H4 (cell line): ENCODE measurements around the gene FHAD1. TPM values are rescaled to one million over a fixed set of nuclear protein-coding genes. Genes with fewer than 3 reads are reported as not detected.

ENCODE experiments used
- DNase-seq: peaks from one replicate; pipeline ENCODE4 v3.0.0-alpha.2; 2015; ENCODE audit warnings: low spot score
- total RNA-seq: library from RNA; depleted of rRNA; stranded (reverse); fragments of >200 nt; shearing (Covaris generic); gene quantifications from 2 replicates; pipeline ENCODE4 v1.2.3, GENCODE V29; 2014

FHAD1 gene
- total RNA-seq, 1 experiment from 2014 or later = 0.17 TPM

DNA sequence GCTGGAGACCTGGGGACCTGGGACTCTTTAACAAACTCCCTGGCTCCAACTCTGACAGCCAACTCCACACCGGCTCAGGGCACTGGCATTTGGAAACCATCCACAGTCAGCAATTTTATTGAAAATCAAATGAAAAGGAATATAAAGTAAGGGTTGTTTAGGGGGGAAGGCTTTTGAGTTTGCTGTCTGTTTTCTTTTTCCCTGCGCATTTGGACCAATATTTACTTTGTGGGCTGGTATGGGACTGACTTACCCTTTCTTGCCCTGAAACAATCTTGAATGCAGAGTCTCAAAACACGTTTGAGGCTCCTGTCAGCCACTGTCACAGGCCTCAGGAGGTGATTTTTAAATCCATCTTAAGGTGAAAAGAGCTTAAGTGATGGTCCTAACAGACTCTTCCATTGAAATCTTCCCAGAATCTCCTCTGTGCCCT is 147.3 kb downstream of the FHAD1 start:
- no peak for DNase-seq

- no peak for DNase-seq
Observed at GRCh38 chr1:15397236-15397635, 150.2 kb downstream of the FHAD1 start.

DNA sequence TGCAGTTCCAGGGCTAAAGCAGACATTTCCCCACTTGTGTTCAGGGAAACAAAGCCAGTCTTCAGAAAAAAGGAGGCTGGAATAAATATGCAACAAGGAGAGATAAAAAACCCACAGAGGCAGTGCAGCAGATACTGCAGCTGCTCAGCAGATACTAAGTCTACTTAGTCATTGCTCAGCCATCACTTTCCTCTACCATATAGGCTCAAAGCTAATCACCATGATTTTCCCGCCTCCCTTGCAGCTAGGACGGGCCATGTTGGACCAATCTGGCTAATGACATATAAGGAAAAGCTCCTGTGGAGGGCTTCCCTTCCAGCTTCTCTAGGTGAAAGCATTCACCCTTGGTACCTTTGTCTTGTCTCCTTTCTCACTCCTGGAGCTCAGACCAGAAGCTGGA is 152.7 kb downstream of the FHAD1 start:
- no peak for DNase-seq

- DNase-seq = no peak
Observed at GRCh38 chr1:15400627-15401026, 153.6 kb downstream of the FHAD1 start.

GRCh38 chr1:15401391-15402055 is 154.5 kb downstream of the FHAD1 start:
- no peak for DNase-seq

- no peak for DNase-seq
Observed at GRCh38 chr1:15402809-15403450, 155.9 kb downstream of the FHAD1 start.

DNA sequence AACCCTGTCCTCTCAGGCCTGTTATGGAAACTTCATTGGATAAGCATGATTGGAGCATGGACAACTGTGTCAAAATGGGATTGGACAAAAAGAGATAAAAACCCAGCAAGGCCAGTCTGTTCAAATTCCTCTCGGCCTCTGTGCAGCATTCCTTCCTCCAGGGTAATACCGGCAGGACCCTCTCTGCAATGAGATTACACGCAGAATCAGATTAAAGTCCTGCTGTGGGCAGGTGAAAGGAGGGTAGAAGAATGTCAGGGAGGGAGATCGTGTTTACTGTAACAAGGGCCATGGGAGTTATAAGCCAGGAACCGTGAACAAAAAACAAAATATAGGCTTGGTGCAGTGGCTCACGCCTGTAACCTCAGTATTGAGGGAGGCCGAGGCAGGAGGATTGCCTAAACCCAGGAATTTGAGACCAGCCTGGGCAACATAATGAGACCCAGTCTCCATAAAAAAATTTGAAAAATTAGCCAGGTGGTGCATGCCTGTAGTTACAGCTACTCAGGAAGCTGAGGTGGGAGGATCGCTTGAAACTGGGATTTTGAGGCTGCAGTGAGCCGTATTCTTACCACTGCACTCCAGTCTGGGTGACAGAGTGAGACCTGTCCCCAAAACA is 157.0 kb downstream of the FHAD1 start:
- DNase-seq = no peak

- no peak for DNase-seq
Observed at GRCh38 chr1:15405106-15405850, 158.3 kb downstream of the FHAD1 start.

DNA sequence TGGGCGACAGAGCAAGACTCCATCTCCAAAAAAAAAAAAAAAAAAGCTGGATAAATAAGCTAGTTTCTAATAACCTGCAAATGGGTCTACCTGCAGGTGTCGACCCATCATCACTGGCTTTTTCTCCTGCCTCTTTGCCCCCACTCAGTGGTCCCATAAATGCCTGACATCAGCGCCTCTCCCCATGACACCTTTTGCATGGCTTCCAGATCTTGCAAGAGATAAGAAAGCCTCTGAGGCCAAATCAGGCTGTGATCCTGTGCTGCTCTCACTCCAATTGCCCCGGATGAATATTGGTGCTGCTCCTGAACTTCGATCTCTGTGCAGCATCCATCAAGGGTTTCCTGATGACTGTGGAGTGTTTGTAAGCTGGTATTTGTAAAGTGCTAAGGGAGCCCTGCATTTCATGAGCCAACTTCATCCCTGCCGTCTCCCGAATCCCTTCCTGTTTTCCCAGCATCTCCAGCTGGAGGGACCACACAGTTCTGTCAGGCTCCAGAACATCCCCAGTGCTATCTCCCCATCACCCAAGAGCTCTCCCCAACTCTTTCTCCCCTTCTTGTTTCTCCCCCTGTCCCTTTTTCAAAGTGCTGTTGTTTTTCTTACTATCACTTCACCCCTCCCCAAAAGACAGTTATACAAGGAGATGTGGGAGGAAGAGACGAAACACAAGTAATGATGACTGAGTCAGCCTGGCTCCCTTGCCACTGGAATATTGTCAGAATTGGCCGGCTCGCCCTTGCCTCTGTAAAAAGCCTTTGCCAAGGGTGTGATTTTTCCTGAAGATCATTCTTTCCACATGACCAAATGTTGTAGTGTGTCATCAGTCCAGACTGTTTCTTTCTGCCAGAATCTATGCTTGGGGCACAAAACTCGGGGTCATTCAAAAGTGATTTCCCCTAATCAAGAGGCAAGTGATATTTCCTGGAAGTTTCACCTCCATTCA is 159.9 kb downstream of the FHAD1 start:
- DNase-seq = no peak

DNA sequence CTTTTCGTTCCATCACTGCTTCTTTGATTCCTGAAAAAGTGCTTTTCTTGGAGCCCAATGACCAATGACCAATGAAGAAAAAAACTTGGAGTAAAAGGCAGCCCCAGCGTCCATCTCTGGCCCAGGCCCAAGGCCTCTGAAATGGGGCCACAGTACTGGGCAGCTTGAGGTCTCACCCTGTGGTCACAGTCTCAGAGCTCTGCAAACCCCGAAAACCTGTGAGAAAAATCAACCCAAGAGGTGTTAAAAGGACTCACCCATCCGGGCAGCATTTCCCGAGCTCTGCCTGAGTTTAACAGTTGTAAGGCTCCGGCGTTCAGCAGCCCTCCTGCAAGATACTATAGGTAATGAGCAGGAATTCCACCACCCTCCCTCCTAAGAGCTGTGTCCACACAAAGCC is 160.6 kb downstream of the FHAD1 start:
- DNase-seq = no peak

DNA sequence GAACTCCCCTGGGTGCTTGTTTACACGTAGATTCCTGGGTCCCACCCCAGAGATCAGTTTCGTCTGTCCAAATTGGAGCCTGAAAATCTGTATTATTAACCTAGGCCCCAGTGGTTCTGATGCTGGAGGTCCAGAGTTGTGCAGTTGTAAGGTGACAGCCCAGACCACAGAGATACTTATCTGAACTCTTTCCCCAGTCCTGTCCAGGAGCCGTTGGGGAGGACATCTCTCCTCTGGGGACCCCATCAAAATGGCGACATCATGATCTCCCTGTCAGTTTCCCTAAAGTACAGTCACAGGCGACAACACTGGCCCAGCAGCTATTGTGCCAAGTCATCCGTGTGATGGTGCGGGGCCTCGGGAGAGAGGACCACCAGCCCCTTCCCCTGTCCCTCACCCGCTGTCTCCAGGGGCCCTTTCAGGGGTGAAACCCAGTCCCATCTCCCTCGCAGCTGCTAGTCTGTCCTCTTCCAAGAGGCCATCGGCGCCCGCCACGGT is 161.9 kb downstream of the FHAD1 start:
- DNase-seq = no peak

- peak; percentile 58 for DNase-seq
Observed at GRCh38 chr1:15409388-15410222, 162.6 kb downstream of the FHAD1 start, which contains the start of gene EFHD2. Gene EFHD2 (plus strand): TSS chr1:15409888. CDS start chr1:15409972, 84 bp downstream.

- no peak for DNase-seq
Observed at GRCh38 chr1:15410223-15410883, 163.3 kb downstream of the FHAD1 start.

DNA sequence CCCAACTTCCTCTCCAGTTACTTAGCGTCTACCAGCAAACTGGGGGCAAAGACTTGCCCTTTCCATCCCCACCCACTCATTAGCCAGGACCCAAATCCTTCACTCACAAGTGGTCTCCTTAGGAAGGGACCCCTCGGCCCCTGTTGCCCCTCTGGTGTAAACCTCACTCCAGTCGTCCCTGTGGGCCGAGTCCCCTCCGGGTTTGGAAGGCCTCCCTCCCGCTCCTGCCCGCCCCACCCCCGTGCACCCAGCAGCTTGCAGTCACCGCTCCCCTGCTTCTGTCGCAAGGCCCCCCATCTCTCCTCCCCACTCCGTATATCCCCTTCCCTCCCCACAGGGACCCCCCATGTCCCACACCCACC is 163.8 kb downstream of the FHAD1 start:
- no peak for DNase-seq

DNA sequence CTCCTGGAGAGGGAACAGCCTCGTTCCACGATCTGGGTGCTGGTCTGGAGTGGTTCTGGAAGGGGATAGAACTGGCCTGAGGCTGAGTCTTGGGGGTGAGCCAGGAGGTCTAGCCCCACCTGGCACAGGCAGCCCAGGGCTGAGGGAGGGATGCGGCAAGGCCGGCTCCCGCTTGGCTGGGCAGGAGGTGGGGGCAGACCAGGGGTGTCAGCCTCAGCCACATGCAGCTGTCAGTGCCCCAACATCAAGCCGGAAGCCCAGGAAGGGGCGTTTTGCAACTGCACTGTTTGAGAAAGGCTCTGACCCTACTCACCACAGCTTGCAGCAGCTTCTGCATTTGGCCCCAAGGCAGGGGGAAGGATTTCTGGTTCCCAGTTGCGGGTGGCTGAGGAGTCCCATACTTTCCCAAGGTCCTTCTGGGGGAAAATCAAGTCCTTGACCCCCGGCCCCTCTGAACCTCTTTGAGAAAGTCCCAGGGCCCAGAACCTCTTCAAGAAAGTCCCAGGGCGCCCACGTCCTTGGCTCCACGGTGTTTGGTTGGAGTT is 164.6 kb downstream of the FHAD1 start:
- no peak for DNase-seq

DNA sequence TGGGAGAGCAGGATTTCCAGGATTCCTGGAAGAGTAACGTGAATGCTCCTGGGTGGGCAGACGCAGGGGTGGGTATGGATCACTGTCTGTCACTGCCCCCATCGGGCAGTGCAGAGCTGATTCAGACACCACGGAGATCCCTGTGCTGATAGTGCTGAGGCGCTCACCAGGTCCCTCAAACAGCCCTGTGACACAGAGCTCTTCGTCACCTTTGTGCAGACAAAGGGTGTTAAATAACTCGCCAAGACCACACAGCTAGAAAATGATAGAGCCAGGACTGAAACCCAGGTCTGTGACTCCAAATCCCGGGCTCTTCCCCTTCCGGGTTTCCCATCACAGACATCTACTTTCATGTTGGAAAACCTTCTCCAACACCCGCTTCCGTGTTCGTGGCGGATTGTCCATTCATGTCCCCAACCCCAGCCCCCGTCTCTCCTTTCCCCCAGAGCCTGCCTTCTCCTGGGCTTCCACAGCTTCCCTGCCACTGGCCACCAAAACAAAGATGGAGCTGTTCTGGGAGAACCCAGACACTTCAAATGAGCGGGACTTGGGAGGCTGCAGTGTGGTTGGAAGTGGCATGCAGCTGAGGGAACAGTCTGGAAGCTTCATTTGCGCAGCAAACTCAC is 165.3 kb downstream of the FHAD1 start:
- no peak for DNase-seq

- no peak for DNase-seq
Observed at GRCh38 chr1:15412843-15413242, 165.8 kb downstream of the FHAD1 start.

DNA sequence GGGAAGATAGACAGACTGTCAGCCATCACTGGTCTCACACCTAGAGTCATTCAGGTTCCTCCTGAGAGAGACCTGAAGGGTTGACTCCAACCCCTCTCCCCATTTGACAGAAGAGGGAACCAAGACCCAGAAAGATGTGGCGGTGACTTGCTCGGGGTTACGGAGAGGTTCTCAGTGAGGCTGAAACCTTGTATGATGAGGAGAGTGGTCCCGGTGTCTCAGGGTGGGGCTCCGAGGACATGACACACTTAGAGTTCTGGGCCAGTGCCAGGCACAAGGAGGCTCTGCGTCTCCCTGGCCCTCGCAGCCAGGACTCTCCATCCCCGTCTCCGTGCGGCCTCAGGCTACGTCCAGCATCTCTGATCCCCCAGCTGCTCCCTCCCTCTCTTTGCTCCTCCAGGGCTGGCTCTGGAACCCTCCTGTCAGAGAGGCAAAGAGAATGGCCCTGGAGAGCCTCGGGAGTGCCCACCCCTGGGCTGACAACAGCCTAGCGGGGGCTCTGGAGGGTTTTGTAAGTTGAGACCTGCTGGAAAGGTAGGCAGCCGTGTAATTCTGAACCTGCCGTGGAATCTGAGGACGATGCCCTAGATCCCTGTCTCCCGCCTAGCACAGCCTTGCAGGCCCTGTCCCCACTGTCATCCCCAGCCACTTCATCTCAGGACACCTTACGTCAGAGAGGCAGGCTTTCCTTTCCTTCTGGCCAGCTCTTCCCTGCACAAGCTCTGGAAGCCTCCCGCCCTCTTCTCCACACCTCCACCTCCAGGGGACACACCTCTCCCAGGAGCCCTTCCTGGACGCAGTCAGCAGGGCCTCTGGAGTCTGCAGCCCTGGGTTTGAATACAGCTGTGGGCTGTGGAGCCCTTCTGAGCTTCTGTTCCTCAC is 166.8 kb downstream of the FHAD1 start:
- no peak for DNase-seq
